ENCODE data around the gene NRG2. TPM values are rescaled to one million over a fixed set of nuclear protein-coding genes. Genes with fewer than 3 reads are reported as not detected.

NRG2 gene
- total RNA-seq, 2 experiments from 2014 or later = not detected

- Mint-ChIP-seq H3K27ac (no peak overlapping the region), H3K4me3 (no peak overlapping the region), H3K4me1 (ENCODE audit: low read depth) (no peaks in the 10 kb centered on the region), H3K27me3 (ENCODE audit: low read depth) (peaks cover 26% of the 10 kb centered on the region), H3K36me3 (ENCODE audit: low read depth) (no peaks in the 10 kb centered on the region), H3K9me3 (no peaks in the 10 kb centered on the region)
- CTCF ChIA-PET = no interaction called here
- no peak for DNase-seq
- intact Hi-C loops (cut with micrococcal nuclease) = no loop called here
Observed at GRCh38 chr5:140004174-140004573, 38.9 kb downstream of the NRG2 start.

- intact Hi-C loops (cut with micrococcal nuclease) = no loop called here
- H3K27me3 Mint-ChIP-seq (ENCODE audit: low read depth) = peaks cover 28% of the 10 kb centered on the region
- H3K27ac Mint-ChIP-seq = no peak overlapping the region
- CTCF ChIA-PET = no interaction called here
- H3K4me1 Mint-ChIP-seq (ENCODE audit: low read depth) = no peaks in the 10 kb centered on the region
- H3K4me3 Mint-ChIP-seq = no peak overlapping the region
- H3K9me3 Mint-ChIP-seq = no peaks in the 10 kb centered on the region
- no peaks in the 10 kb centered on the region for H3K36me3 Mint-ChIP-seq (ENCODE audit: low read depth)
- DNase-seq = no peak
Observed at GRCh38 chr5:140003519-140003918, 39.6 kb downstream of the NRG2 start.

GRCh38 chr5:140000332-140000731, 42.8 kb downstream of the NRG2 start:
- Mint-ChIP-seq H3K4me3 (no peak overlapping the region), H3K9me3 (no peaks in the 10 kb centered on the region), H3K27me3 (ENCODE audit: low read depth) (peaks cover 34% of the 10 kb centered on the region), H3K36me3 (ENCODE audit: low read depth) (no peaks in the 10 kb centered on the region), H3K4me1 (ENCODE audit: low read depth) (no peaks in the 10 kb centered on the region), H3K27ac (no peak overlapping the region)
- DNase-seq = no peak
- CTCF ChIA-PET = no interaction called here
- intact Hi-C loops (cut with micrococcal nuclease) = no loop called here

- Mint-ChIP-seq H3K27me3 (ENCODE audit: low read depth) (peaks cover 38% of the 10 kb centered on the region), H3K4me1 (ENCODE audit: low read depth) (no peaks in the 10 kb centered on the region), H3K27ac (no peak overlapping the region), H3K4me3 (no peak overlapping the region), H3K36me3 (ENCODE audit: low read depth) (no peaks in the 10 kb centered on the region), H3K9me3 (no peaks in the 10 kb centered on the region)
- CTCF ChIA-PET = interaction anchor here (1.0 kb wide), 1 partner anchor 30 kb away, joined by 4 read pairs; no protein-coding TSS in a partner anchor
- DNase-seq = no peak
- intact Hi-C loops (cut with micrococcal nuclease) = no loop called here
Observed at GRCh38 chr5:139998837-139999236, 44.3 kb downstream of the NRG2 start.

GRCh38 chr5:139997276-139997675, 45.8 kb downstream of the NRG2 start:
- Mint-ChIP-seq H3K27me3 (ENCODE audit: low read depth) (peaks cover 33% of the 10 kb centered on the region), H3K27ac (no peak overlapping the region), H3K9me3 (no peaks in the 10 kb centered on the region), H3K4me1 (ENCODE audit: low read depth) (no peaks in the 10 kb centered on the region), H3K36me3 (ENCODE audit: low read depth) (no peaks in the 10 kb centered on the region), H3K4me3 (no peak overlapping the region)
- DNase-seq = no peak
- CTCF ChIA-PET = interaction anchor here (1.7 kb wide), 1 partner anchor 28 kb away, joined by 8 read pairs; no protein-coding TSS in a partner anchor
- intact Hi-C loops (cut with micrococcal nuclease) = no loop called here

GRCh38 chr5:139995929-139996328, 47.2 kb downstream of the NRG2 start:
- intact Hi-C loops (cut with micrococcal nuclease) = no loop called here
- CTCF ChIA-PET = interaction anchor here (1.7 kb wide), 1 partner anchor 27 kb away, joined by 8 read pairs; no protein-coding TSS in a partner anchor
- H3K9me3 Mint-ChIP-seq = no peaks in the 10 kb centered on the region
- no peak overlapping the region for H3K4me3 Mint-ChIP-seq
- H3K27me3 Mint-ChIP-seq (ENCODE audit: low read depth) = peaks cover 33% of the 10 kb centered on the region
- no peak for DNase-seq
- no peaks in the 10 kb centered on the region for H3K4me1 Mint-ChIP-seq (ENCODE audit: low read depth)
- no peaks in the 10 kb centered on the region for H3K36me3 Mint-ChIP-seq (ENCODE audit: low read depth)
- no peak overlapping the region for H3K27ac Mint-ChIP-seq

- Mint-ChIP-seq H3K4me3 (no peak overlapping the region), H3K27ac (no peak overlapping the region), H3K4me1 (ENCODE audit: low read depth) (no peaks in the 10 kb centered on the region), H3K36me3 (ENCODE audit: low read depth) (no peaks in the 10 kb centered on the region), H3K27me3 (ENCODE audit: low read depth) (peaks cover 27% of the 10 kb centered on the region), H3K9me3 (no peaks in the 10 kb centered on the region)
- CTCF ChIA-PET = interaction anchor here (0.6 kb wide), 1 partner anchor 43 kb away, joined by 3 read pairs; no protein-coding TSS in a partner anchor
- DNase-seq = no peak
- intact Hi-C loops (cut with micrococcal nuclease) = no loop called here
Observed at GRCh38 chr5:139994234-139994633, 48.9 kb downstream of the NRG2 start.

GRCh38 chr5:139985733-139986132, 57.4 kb downstream of the NRG2 start:
- Mint-ChIP-seq H3K27me3 (ENCODE audit: low read depth) (peaks cover 14% of the 10 kb centered on the region), H3K36me3 (ENCODE audit: low read depth) (no peaks in the 10 kb centered on the region), H3K9me3 (no peaks in the 10 kb centered on the region), H3K4me1 (ENCODE audit: low read depth) (peaks cover 2% of the 10 kb centered on the region), H3K27ac (no peak overlapping the region), H3K4me3 (no peak overlapping the region)
- CTCF ChIA-PET = interaction anchor here (1.4 kb wide), 1 partner anchor 17 kb away, joined by 6 read pairs; no protein-coding TSS in a partner anchor
- intact Hi-C loops (cut with micrococcal nuclease) = no loop called here
- no peak for DNase-seq

- H3K4me1 Mint-ChIP-seq (ENCODE audit: low read depth) = peaks cover 2% of the 10 kb centered on the region
- H3K27ac Mint-ChIP-seq = no peak overlapping the region
- H3K4me3 Mint-ChIP-seq = no peak overlapping the region
- peaks cover 14% of the 10 kb centered on the region for H3K27me3 Mint-ChIP-seq (ENCODE audit: low read depth)
- H3K9me3 Mint-ChIP-seq = no peaks in the 10 kb centered on the region
- H3K36me3 Mint-ChIP-seq (ENCODE audit: low read depth) = no peaks in the 10 kb centered on the region
- intact Hi-C loops (cut with micrococcal nuclease) = no loop called here
- CTCF ChIA-PET = interaction anchor here (1.4 kb wide), 1 partner anchor 16 kb away, joined by 6 read pairs; no protein-coding TSS in a partner anchor
- DNase-seq = no peak
Observed at GRCh38 chr5:139985290-139985689, 57.8 kb downstream of the NRG2 start.

- DNase-seq = no peak
- intact Hi-C loops (cut with micrococcal nuclease) = no loop called here
- no peaks in the 10 kb centered on the region for H3K9me3 Mint-ChIP-seq
- peaks cover 2% of the 10 kb centered on the region for H3K4me1 Mint-ChIP-seq (ENCODE audit: low read depth)
- no peaks in the 10 kb centered on the region for H3K36me3 Mint-ChIP-seq (ENCODE audit: low read depth)
- peaks cover 14% of the 10 kb centered on the region for H3K27me3 Mint-ChIP-seq (ENCODE audit: low read depth)
- H3K4me3 Mint-ChIP-seq = no peak overlapping the region
- H3K27ac Mint-ChIP-seq = no peak overlapping the region
- CTCF ChIA-PET = interaction anchor here (1.4 kb wide), 1 partner anchor 16 kb away, joined by 6 read pairs; no protein-coding TSS in a partner anchor
Observed at GRCh38 chr5:139984816-139985215, 58.3 kb downstream of the NRG2 start.

- Mint-ChIP-seq H3K9me3 (no peaks in the 10 kb centered on the region), H3K27me3 (ENCODE audit: low read depth) (peaks cover 14% of the 10 kb centered on the region), H3K4me1 (ENCODE audit: low read depth) (peaks cover 2% of the 10 kb centered on the region), H3K27ac (no peak overlapping the region), H3K36me3 (ENCODE audit: low read depth) (no peaks in the 10 kb centered on the region), H3K4me3 (no peak overlapping the region)
- intact Hi-C loops (cut with micrococcal nuclease) = no loop called here
- DNase-seq = no peak
- CTCF ChIA-PET = interaction anchor here (6.0 kb wide), 1 partner anchor 14 kb away, joined by 46 read pairs; no protein-coding TSS in a partner anchor
Observed at GRCh38 chr5:139982975-139983240, 60.2 kb downstream of the NRG2 start.

- Mint-ChIP-seq H3K27ac (no peak overlapping the region), H3K9me3 (no peaks in the 10 kb centered on the region), H3K4me3 (no peak overlapping the region), H3K27me3 (ENCODE audit: low read depth) (peaks cover 14% of the 10 kb centered on the region), H3K36me3 (ENCODE audit: low read depth) (no peaks in the 10 kb centered on the region), H3K4me1 (ENCODE audit: low read depth) (peaks cover 2% of the 10 kb centered on the region)
- intact Hi-C loops (cut with micrococcal nuclease) = no loop called here
- CTCF ChIA-PET = interaction anchor here (0.6 to 6.0 kb wide), 2 partner anchors 13 to 206 kb away, joined by 5 to 46 read pairs; no protein-coding TSS in a partner anchor
- no peak for DNase-seq
Observed at GRCh38 chr5:139982157-139982974, 60.7 kb downstream of the NRG2 start.

- Mint-ChIP-seq H3K27ac (no peak overlapping the region), H3K4me3 (no peak overlapping the region), H3K27me3 (ENCODE audit: low read depth) (peaks cover 16% of the 10 kb centered on the region), H3K9me3 (no peaks in the 10 kb centered on the region), H3K4me1 (ENCODE audit: low read depth) (peaks cover 2% of the 10 kb centered on the region), H3K36me3 (ENCODE audit: low read depth) (no peaks in the 10 kb centered on the region)
- intact Hi-C loops (cut with micrococcal nuclease) = no loop called here
- CTCF ChIA-PET = interaction anchor here (6.0 kb wide), 1 partner anchor 12 kb away, joined by 46 read pairs; no protein-coding TSS in a partner anchor
- no peak for DNase-seq
Observed at GRCh38 chr5:139980765-139981164, 62.3 kb downstream of the NRG2 start.

Data from activated naive CD4-positive, alpha-beta T cell treated with anti-CD3 and anti-CD28 coated beads for 36 hours (primary cell).